ENCODE data around the gene ZNF70. TPM values are rescaled to one million over a fixed set of nuclear protein-coding genes. Genes with fewer than 3 reads are reported as not detected.
A peak's percentile ranks its signal among the peaks of the same experiment; 100 is the strongest.

Gene ZNF70
- total and polyA plus RNA-seq, 8 donors = 0.77 to 4.3 (median 2.4) TPM

- Histone ChIP-seq H3K27me3 (no peaks in the 10 kb centered on the region), H3K4me1 (peaks cover 8 to 24% (median 9%) of the 10 kb centered on the region in 3 donors), H3K4me3 (no peak overlapping the region), H3K36me3 (peaks cover 0 to 34% (median 12%) of the 10 kb centered on the region in 3 donors), H3K9me3 (no peaks in the 10 kb centered on the region), H3K27ac (no peak overlapping the region)
- DNase-seq = peak in 1 of 6 donors; percentile 24
- no peak for FAIRE-seq
- WGBS, 2 donors = 73 to 88% methylated on average over 11 of the region's 11 CpGs
- TF ChIP-seq CTCF (IDR thresholded peaks at IDR 0.05) = no peak
- intact Hi-C loops (cut with DNase I) = no loop called here
- ATAC-seq = no peak
Measured at GRCh38 chr22:23790819-23791737, 40.2 kb upstream of the ZNF70 start.

DNA sequence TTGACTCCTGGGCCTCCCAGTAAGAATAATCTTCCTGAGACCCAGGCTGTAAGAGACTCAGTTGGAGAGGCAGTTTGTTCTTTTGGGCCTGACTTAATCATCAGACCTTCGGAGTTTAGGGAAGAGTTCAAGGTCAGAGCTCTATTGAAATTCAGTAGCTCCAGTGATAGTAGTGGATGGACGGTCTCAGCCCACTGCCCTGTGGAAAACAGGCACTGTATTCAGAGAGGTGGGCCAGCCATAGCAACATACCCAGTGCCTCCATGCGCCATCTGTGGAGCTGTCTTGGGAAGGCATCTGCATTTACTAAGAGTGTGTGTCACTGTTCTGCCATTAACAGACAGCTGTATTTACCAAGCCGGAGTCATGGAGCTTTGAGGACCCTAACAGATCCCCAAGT is 38.7 kb upstream of the ZNF70 start:
- H3K36me3 ChIP-seq = peaks cover 0 to 26% (median 7%) of the 10 kb centered on the region in 3 donors
- H3K27me3 ChIP-seq = no peaks in the 10 kb centered on the region
- FAIRE-seq = no peak
- peak in 1 of 6 donors; percentile 8 for DNase-seq
- H3K9me3 ChIP-seq = no peaks in the 10 kb centered on the region
- whole genome bisulfite sequencing, 2 donors = 61 to 62% methylated on average over 4 of the region's 4 CpGs
- no peak for TF ChIP-seq CTCF (IDR thresholded peaks at IDR 0.05)
- intact Hi-C loops (cut with DNase I) = no loop called here
- H3K4me1 ChIP-seq = peaks cover 8 to 24% (median 9%) of the 10 kb centered on the region in 3 donors
- no peak overlapping the region for H3K27ac ChIP-seq
- no peak overlapping the region for H3K4me3 ChIP-seq
- no peak for ATAC-seq

- intact Hi-C loops (cut with DNase I) = no loop called here
- peak in 1 of 6 donors; percentile 18 for DNase-seq
- no peak overlapping the region for H3K27ac ChIP-seq
- no peak for TF ChIP-seq CTCF (IDR thresholded peaks at IDR 0.05)
- H3K9me3 ChIP-seq = no peaks in the 10 kb centered on the region
- no peak for ATAC-seq
- no peak for FAIRE-seq
- peaks cover 0 to 21% (median 2%) of the 10 kb centered on the region in 3 donors for H3K36me3 ChIP-seq
- no peak overlapping the region for H3K4me3 ChIP-seq
- no peaks in the 10 kb centered on the region for H3K27me3 ChIP-seq
- 34 to 38% methylated on average over 4 of the region's 4 CpGs for WGBS, 2 donors
- H3K4me1 ChIP-seq = peaks cover 10 to 28% (median 10%) of the 10 kb centered on the region in 3 donors
Measured at GRCh38 chr22:23789121-23789520, 38.2 kb upstream of the ZNF70 start.

DNA sequence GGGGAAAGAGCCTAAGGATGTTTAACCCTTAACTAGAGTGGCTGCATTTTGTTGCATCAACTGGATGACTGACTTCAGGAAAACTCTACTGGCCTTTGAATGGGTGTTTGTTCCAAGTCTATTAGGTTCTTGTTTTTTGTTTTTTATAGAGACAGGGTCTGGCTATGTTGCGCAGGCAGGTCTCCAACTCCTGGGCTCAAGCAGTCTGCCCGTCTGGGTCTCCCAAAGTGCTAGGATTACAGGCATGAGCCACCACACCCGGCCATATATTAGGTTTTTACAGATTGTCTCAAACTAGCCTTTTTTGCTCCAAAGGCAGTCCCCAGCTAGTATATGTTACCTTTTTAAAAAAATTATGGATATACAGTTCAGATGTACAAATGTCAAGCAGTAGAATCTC is 37.0 kb upstream of the ZNF70 start:
- Histone ChIP-seq H3K27me3 (no peaks in the 10 kb centered on the region), H3K4me1 (peaks cover 16 to 33% (median 16%) of the 10 kb centered on the region in 3 donors), H3K36me3 (peaks cover 0 to 11% (median 0%) of the 10 kb centered on the region in 3 donors), H3K4me3 (peak overlapping the region; percentile 60 to 94 (median 88)), H3K27ac (no peak overlapping the region), H3K9me3 (no peaks in the 10 kb centered on the region)
- ATAC-seq (no peak), DNase-seq (peak in 1 of 6 donors; percentile 4), FAIRE-seq (no peak)
- intact Hi-C loops (cut with DNase I) = no loop called here
- WGBS, 2 donors = 60 to 64% methylated on average over 3 of the region's 3 CpGs
- TF ChIP-seq CTCF (IDR thresholded peaks at IDR 0.05) = no peak

DNA sequence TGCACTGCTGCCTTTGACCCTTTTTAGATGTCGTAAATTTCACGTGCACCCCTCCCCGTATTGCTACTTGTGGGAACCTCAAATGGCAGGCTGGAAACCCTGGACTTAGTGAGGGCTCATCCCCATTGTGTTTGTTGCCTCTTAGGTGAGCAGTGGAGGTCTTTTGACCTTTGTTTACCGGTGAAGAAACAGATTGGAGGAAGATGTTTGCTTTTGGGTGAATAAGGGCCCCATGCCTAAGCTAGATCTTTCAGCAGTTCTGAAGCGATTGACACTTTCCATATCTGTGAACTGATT is 36.6 kb upstream of the ZNF70 start:
- no peak for TF ChIP-seq CTCF (IDR thresholded peaks at IDR 0.05)
- H3K4me1 ChIP-seq = peaks cover 16 to 33% (median 16%) of the 10 kb centered on the region in 3 donors
- H3K36me3 ChIP-seq = peaks cover 0 to 8% (median 0%) of the 10 kb centered on the region in 3 donors
- ATAC-seq (peak; percentile 1 to 16 (median 11)), DNase-seq (no peak), FAIRE-seq (no peak)
- intact Hi-C loops (cut with DNase I) = no loop called here
- no peaks in the 10 kb centered on the region for H3K27me3 ChIP-seq
- H3K9me3 ChIP-seq = no peaks in the 10 kb centered on the region
- peak overlapping the region; percentile 60 to 94 (median 88) for H3K4me3 ChIP-seq
- WGBS, 2 donors = 0% methylated on average over 5 of the region's 5 CpGs
- peak overlapping the region; percentile 97 to 100 (median 99) for H3K27ac ChIP-seq
